Uterus (tissue), 4 donors: ENCODE results near the gene SPIB. TPM values are rescaled to one million over a fixed set of nuclear protein-coding genes. Genes with fewer than 3 reads are reported as not detected.

Experiments
- DNase-seq, 2 donors: peaks; one replicate each; pipeline ENCODE4 v3.0.0-alpha.2; 2019 to 2020
- H3K27ac ChIP-seq, 2 donors: fragments of 200-600 bp; sonication (generic); 1 replicate in 1 of 2; 2 replicates in 1 of 2; pipeline ENCODE4 v1.5.1; 2016 to 2018
- H3K27me3 ChIP-seq, 2 donors: fragments of 200-600 bp; sonication (generic); one replicate each; pipeline ENCODE4 v1.5.1; 2018 to 2019; ENCODE audit warnings: control low read depth in 1 of 2
- H3K36me3 ChIP-seq, 2 donors: fragments of 200-600 bp; sonication (generic); one replicate each; pipeline ENCODE4 v1.5.1; 2019; ENCODE audit warnings: control low read depth in 1 of 2
- H3K4me1 ChIP-seq, 2 donors: fragments of 200-600 bp; sonication (generic); one replicate each; pipeline ENCODE4 v1.5.1; 2018 to 2019; ENCODE audit warnings: control low read depth in 1 of 2
- H3K4me3 ChIP-seq, 2 donors: fragments of 200-600 bp; sonication (generic); 1 replicate in 1 of 2; 2 replicates in 1 of 2; pipeline ENCODE4 v1.5.1; 2018 to 2019; ENCODE audit warnings: mild to moderate bottlenecking in 1 of 2
- H3K9me3 ChIP-seq, 2 donors: fragments of 200-600 bp; sonication (generic); one replicate each; pipeline ENCODE4 v1.5.1; 2019; ENCODE audit warnings: control low read depth in 1 of 2
- POLR2A ChIP-seq, 2 donors: fragments of 450-650 bp; IDR thresholded peaks; one replicate each; pipeline ENCODE4 v1.6.1; 2016; ENCODE audit warnings: antibody characterized with exemption in 2 of 2, mild to moderate bottlenecking in 1 of 2, moderate library complexity in 1 of 2
- intact Hi-C: fragments of 100-400 bp; cut with DNase I; formaldehyde crosslinking; loops from one replicate; pipeline ENCODE4 v1.15.1; 2023; ENCODE audit warnings: low total_unique reads
- total RNA-seq, 4 donors: library from RNA; depleted of rRNA in 3 of 4; stranded (reverse); fragments of >200 nt in 3 of 4; gene quantifications; one replicate each; pipeline versions ENCODE4 v1.1.0 to v1.2.4, GENCODE V29; 2014 to 2023
- TF ChIP-seq, protein P1 (sequence below), 4 experiments: fragments of 200-600 bp in 2 of 4; fragments of 450-650 bp in 2 of 4; sonication (generic) in 2 of 4; IDR thresholded peaks; one replicate each; pipeline ENCODE4 v1.5.1; 2016 to 2019; ENCODE audit warnings: antibody characterized with exemption in 4 of 4, mild to moderate bottlenecking in 2 of 4, moderate library complexity in 1 of 4
- donor health status: DM: yes; HTN: yes; CAD: no.

SPIB gene
- total RNA-seq, 4 donors from 2014 or later: under 0.01 to 2.1 TPM; not detected in 2

DNA sequence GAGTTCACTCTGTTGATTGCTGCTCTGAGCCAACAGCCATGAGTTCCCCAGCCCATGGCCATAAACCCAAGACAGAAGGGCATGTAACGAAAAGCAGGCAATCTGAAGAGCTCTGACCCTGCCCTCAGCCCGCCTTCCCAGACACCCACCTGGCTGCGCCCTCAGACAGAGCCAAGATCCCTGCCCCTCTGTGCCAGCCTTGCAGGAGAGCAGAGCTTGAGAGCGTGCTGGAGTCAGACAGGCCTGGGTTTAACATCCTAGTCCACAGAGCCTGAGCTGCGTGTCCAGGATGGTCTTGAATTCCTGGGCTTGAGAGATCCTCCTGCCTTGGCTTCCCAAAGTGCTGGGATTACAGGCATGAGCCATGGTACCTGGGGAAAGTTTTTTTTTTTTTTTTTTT lies 38.6 kb downstream of the SPIB start:
- intact Hi-C loops: no loop called here
- Histone ChIP-seq H3K27me3 (peaks cover 0 to 5% of the 10 kb centered on the region in 2 donors), H3K4me1 (no peaks in the 10 kb centered on the region), H3K27ac (no peak overlapping the region), H3K9me3 (no peaks in the 10 kb centered on the region), H3K36me3 (no peaks in the 10 kb centered on the region), H3K4me3 (no peak overlapping the region)
- TF ChIP-seq, protein P1, sequence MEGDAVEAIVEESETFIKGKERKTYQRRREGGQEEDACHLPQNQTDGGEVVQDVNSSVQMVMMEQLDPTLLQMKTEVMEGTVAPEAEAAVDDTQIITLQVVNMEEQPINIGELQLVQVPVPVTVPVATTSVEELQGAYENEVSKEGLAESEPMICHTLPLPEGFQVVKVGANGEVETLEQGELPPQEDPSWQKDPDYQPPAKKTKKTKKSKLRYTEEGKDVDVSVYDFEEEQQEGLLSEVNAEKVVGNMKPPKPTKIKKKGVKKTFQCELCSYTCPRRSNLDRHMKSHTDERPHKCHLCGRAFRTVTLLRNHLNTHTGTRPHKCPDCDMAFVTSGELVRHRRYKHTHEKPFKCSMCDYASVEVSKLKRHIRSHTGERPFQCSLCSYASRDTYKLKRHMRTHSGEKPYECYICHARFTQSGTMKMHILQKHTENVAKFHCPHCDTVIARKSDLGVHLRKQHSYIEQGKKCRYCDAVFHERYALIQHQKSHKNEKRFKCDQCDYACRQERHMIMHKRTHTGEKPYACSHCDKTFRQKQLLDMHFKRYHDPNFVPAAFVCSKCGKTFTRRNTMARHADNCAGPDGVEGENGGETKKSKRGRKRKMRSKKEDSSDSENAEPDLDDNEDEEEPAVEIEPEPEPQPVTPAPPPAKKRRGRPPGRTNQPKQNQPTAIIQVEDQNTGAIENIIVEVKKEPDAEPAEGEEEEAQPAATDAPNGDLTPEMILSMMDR (IDR thresholded peaks at IDR 0.05): no peak
- TF ChIP-seq POLR2A (IDR thresholded peaks at IDR 0.05): no peak
- no peak for DNase-seq

DNA sequence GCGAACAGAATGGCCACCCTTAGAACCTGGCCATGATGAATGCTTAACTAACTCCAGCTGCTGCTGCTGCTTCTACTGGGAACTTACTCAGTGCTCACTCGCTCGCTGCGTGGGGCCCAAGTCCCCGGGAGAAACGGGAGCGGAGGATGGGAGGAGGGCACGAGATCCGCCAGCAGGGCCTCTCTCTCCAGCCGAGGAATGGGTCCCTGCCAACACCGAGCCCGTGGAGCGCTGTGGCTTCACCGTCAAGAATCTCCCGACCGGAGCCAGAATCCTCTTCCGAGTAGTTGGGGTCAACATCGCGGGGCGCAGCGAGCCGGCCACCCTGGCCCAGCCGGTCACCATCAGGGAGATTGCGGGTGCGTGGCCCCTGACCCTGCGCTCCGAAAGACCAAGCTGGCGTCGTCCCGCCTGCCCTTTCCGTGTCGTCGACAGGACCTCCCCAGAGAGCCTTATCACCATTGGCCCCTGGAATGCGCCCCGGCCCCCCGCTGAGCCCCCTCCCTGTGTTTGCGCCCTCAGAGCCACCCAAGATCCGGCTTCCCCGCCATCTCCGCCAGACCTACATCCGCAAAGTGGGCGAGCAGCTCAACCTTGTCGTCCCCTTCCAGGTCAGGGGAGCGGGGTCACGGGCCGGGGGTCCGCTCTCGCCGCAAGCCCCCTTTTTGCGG lies 39.8 kb downstream of the SPIB start:
- no peaks in the 10 kb centered on the region for H3K36me3 ChIP-seq
- intact Hi-C loops: no loop called here

DNA sequence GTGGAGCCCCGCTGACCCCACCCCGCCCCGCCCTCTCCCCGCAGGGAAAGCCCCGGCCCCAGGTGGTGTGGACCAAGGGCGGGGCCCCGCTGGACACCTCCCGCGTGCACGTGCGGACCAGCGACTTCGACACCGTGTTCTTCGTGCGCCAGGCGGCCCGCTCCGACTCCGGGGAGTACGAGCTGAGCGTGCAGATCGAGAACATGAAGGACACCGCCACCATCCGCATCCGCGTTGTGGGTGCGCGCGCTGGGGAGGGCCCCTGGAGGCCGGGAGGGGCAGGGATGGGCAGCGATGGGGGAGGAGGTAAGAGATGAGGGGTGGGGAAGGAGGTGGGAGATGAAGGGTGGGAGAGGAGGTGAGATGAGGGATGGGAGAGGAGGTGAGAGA lies 40.3 kb downstream of the SPIB start:
- Histone ChIP-seq H3K4me3 (no peak overlapping the region), H3K27me3 (peaks cover 0 to 5% of the 10 kb centered on the region in 2 donors), H3K27ac (no peak overlapping the region), H3K36me3 (no peaks in the 10 kb centered on the region), H3K4me1 (no peaks in the 10 kb centered on the region), H3K9me3 (no peaks in the 10 kb centered on the region)
- TF ChIP-seq POLR2A (IDR thresholded peaks at IDR 0.05): no peak
- TF ChIP-seq, protein P1 (IDR thresholded peaks at IDR 0.05): no peak
- intact Hi-C loops: no loop called here
- DNase-seq: no peak

More for the DNA sequence above, 39.8 kb downstream of the SPIB start:
- no peaks in the 10 kb centered on the region for H3K4me1 ChIP-seq
- no peak overlapping the region for H3K4me3 ChIP-seq
- TF ChIP-seq, protein P1 (IDR thresholded peaks at IDR 0.05): no peak
- H3K27ac ChIP-seq: no peak overlapping the region
- no peaks in the 10 kb centered on the region for H3K9me3 ChIP-seq
- no peak for DNase-seq
- peaks cover 0 to 5% of the 10 kb centered on the region in 2 donors for H3K27me3 ChIP-seq

DNA sequence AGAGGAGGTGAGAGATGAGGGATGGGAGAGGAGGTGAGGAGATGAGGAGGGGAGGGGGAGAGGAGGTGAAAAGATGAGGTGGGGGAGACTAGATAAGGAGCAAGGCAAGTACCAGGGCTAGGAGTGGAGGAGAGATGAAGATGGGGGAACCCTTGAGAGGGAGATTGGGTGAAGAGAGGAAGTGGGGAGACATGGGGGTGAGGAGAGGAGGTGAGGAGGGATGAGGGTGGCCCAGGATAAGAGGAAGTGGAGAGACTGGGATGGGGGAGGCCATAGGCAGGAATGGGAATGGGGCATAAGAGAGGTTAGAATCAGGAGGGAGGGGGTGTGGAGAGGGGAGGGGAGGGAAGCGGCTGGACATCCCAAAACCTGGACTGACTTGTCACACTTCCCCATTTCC lies 40.9 kb downstream of the SPIB start:
- H3K4me1 ChIP-seq: no peaks in the 10 kb centered on the region
- TF ChIP-seq, protein P1 (IDR thresholded peaks at IDR 0.05): no peak
- TF ChIP-seq POLR2A (IDR thresholded peaks at IDR 0.05): no peak
- no peak overlapping the region for H3K27ac ChIP-seq
- peaks cover 0 to 5% of the 10 kb centered on the region in 2 donors for H3K27me3 ChIP-seq
- intact Hi-C loops: no loop called here
- no peak overlapping the region for H3K4me3 ChIP-seq
- no peak for DNase-seq
- H3K9me3 ChIP-seq: no peaks in the 10 kb centered on the region
- H3K36me3 ChIP-seq: no peaks in the 10 kb centered on the region

DNA sequence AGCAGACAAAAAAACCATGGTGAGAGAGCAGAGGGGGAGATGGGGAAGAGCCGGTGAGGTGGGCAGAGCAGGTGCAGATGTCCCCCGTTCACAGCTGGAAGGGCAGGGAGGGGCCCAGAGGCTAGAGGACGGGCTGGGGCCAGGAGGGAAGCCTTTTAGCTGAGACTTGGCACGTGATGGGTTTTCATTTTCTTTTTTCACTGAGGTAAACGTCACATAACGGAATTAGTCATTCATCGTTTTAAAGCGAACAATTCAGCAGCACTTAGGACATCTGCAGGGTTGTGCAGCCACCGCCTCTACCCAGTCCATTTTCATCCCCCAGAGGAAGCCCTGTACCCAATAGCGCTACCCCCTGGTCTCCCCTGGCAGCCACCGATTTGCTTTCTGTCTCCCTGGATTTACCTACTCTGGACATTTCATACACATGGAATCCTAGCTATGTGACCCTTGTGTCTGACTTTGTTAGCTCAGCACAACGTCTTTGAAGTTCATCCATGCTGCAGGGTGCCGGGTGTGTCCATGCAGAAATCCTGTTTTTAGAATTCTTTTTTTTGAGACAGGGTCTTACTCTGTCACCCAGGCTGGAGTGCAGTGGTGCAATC lies 41.5 kb downstream of the SPIB start:
- no peaks in the 10 kb centered on the region for H3K36me3 ChIP-seq
- H3K4me3 ChIP-seq: no peak overlapping the region
- TF ChIP-seq, protein P1 (IDR thresholded peaks at IDR 0.05): no peak
- TF ChIP-seq POLR2A (IDR thresholded peaks at IDR 0.05): no peak
- peaks cover 0 to 5% of the 10 kb centered on the region in 2 donors for H3K27me3 ChIP-seq
- no peak for DNase-seq
- intact Hi-C loops: no loop called here
- no peaks in the 10 kb centered on the region for H3K4me1 ChIP-seq
- no peaks in the 10 kb centered on the region for H3K9me3 ChIP-seq
- no peak overlapping the region for H3K27ac ChIP-seq
